Measurements from ENCODE around the gene UBE3B.

UBE3B gene

DNA sequence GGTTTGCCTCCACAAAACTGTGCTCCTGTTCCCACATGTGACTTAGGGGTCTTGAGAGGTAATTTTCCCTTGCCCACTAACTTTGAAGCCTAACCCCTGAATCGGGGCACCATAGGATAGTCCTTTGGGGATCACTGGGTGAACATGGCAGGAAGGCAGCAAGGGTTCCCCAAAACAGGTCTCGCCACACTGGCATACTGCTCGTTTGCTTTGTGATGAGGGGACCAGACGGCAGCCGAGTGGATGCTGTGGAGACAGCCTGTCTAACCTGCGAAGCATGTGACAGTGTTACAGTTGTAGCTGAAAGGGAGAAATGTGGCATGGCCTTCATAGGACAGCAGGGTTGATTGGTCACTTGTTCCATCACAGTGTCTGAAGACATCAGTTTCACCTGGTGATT lies 42.4 kb downstream of the UBE3B start:
- TF ChIP-seq, protein P1, sequence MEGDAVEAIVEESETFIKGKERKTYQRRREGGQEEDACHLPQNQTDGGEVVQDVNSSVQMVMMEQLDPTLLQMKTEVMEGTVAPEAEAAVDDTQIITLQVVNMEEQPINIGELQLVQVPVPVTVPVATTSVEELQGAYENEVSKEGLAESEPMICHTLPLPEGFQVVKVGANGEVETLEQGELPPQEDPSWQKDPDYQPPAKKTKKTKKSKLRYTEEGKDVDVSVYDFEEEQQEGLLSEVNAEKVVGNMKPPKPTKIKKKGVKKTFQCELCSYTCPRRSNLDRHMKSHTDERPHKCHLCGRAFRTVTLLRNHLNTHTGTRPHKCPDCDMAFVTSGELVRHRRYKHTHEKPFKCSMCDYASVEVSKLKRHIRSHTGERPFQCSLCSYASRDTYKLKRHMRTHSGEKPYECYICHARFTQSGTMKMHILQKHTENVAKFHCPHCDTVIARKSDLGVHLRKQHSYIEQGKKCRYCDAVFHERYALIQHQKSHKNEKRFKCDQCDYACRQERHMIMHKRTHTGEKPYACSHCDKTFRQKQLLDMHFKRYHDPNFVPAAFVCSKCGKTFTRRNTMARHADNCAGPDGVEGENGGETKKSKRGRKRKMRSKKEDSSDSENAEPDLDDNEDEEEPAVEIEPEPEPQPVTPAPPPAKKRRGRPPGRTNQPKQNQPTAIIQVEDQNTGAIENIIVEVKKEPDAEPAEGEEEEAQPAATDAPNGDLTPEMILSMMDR (conservative IDR thresholded peaks at IDR 0.05; ENCODE audit: low read length) = no peak
- no peak for TF ChIP-seq EZH2phosphoT487 (IDR thresholded peaks at IDR 0.05; ENCODE audit: borderline replicate concordance)
- Histone ChIP-seq H3K9me3 (ENCODE audit: insufficient read depth, low read depth, low read length) (no peaks in the 10 kb centered on the region), H3K9ac (ENCODE audit: low read depth, low read length, poor library complexity, severe bottlenecking) (no peak overlapping the region), H3K4me1 (ENCODE audit: insufficient read depth, low read length, poor library complexity, severe bottlenecking) (no peaks in the 10 kb centered on the region), H3F3A (ENCODE audit: low read depth) (no peaks in the 10 kb centered on the region), H4K20me1 (ENCODE audit: insufficient read depth, low read length, poor library complexity, severe bottlenecking) (no peaks in the 10 kb centered on the region), H2AFZ (ENCODE audit: low read length) (no peak overlapping the region), H3K4me3 (ENCODE audit: low read length, poor library complexity, severe bottlenecking) (no peak overlapping the region), H3K4me2 (ENCODE audit: low read depth, low read length, poor library complexity, severe bottlenecking) (no peak overlapping the region), H3K9me2 (replicated peaks; ENCODE audit: low read depth, low read length) (no peaks in the 10 kb centered on the region), H3K36me3 (ENCODE audit: insufficient read depth, low read length) (peaks cover 27% of the 10 kb centered on the region; the same call in 1 of the 2 replicates), H3K27me3 (ENCODE audit: insufficient read depth, low read length, poor library complexity, severe bottlenecking) (no peaks in the 10 kb centered on the region), H3K79me2 (ENCODE audit: insufficient read depth, low read length) (no peaks in the 10 kb centered on the region)

DNA sequence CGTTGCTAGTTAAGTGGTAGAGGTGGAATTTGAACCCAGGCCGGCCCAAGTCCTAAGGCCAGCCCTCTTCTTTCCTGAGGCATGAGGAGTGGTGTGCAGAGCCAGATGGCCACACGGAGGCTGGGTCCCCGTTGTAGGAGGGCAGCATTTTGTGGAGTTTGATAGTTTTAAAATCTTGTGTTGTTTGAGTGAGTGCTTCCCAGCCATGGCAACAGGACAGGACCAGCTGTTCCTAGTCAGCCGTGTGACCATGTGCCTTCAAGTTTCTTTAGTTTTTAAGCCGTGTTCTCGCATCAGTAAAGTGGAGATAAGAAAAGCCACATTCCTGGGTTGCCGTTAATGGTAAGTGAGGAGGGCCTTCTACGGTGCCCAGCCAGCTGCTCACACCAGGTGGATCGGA lies 44.4 kb downstream of the UBE3B start:
- H3K79me2 ChIP-seq (ENCODE audit: insufficient read depth, low read length) = no peaks in the 10 kb centered on the region
- H3K9me2 ChIP-seq (replicated peaks; ENCODE audit: low read depth, low read length) = no peaks in the 10 kb centered on the region
- no peak overlapping the region for H3K4me3 ChIP-seq (ENCODE audit: low read length, poor library complexity, severe bottlenecking)
- no peak overlapping the region for H3K4me2 ChIP-seq (ENCODE audit: low read depth, low read length, poor library complexity, severe bottlenecking)
- TF ChIP-seq, protein P1 (conservative IDR thresholded peaks at IDR 0.05; ENCODE audit: low read length) = no peak
- TF ChIP-seq EZH2phosphoT487 (IDR thresholded peaks at IDR 0.05; ENCODE audit: borderline replicate concordance) = no peak
- H3K4me1 ChIP-seq (ENCODE audit: insufficient read depth, low read length, poor library complexity, severe bottlenecking) = no peaks in the 10 kb centered on the region
- H3K9me3 ChIP-seq (ENCODE audit: insufficient read depth, low read depth, low read length) = no peaks in the 10 kb centered on the region
- no peak overlapping the region for H3K9ac ChIP-seq (ENCODE audit: low read depth, low read length, poor library complexity, severe bottlenecking)
- H3K27me3 ChIP-seq (ENCODE audit: insufficient read depth, low read length, poor library complexity, severe bottlenecking) = no peaks in the 10 kb centered on the region
- no peak overlapping the region for H2AFZ ChIP-seq (ENCODE audit: low read length)
- peaks cover 23% of the 10 kb centered on the region; the same call in 1 of the 2 replicates for H3K36me3 ChIP-seq (ENCODE audit: insufficient read depth, low read length)
- H4K20me1 ChIP-seq (ENCODE audit: insufficient read depth, low read length, poor library complexity, severe bottlenecking) = no peaks in the 10 kb centered on the region
- H3F3A ChIP-seq (ENCODE audit: low read depth) = no peaks in the 10 kb centered on the region

DNA sequence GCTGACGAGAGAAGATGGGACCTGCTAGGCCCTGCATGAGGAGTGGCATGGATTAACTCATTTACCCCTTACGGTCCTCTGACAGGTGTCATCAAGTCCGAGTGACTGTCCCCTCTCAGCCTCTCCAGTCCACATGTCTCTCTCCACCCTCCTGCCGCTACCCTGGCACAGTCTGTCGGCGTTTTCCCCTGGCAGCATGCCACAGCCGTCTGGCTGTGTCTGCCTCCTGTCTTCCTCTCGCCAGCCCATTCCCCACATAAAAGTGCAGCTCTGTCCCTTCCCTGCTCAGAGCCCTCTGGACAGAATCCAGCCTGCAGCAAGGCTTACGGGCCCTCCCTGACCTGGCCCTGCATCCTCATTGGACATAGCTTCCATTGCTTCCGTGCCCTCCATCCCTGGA lies 45.6 kb downstream of the UBE3B start:
- Histone ChIP-seq H3F3A (ENCODE audit: low read depth) (no peaks in the 10 kb centered on the region), H3K4me2 (ENCODE audit: low read depth, low read length, poor library complexity, severe bottlenecking) (no peak overlapping the region), H2AFZ (ENCODE audit: low read length) (no peak overlapping the region), H3K36me3 (ENCODE audit: insufficient read depth, low read length) (peaks cover 12% of the 10 kb centered on the region; the same call in 1 of the 2 replicates), H3K4me3 (ENCODE audit: low read length, poor library complexity, severe bottlenecking) (no peak overlapping the region), H3K9me3 (ENCODE audit: insufficient read depth, low read depth, low read length) (no peaks in the 10 kb centered on the region), H4K20me1 (ENCODE audit: insufficient read depth, low read length, poor library complexity, severe bottlenecking) (no peaks in the 10 kb centered on the region), H3K27me3 (ENCODE audit: insufficient read depth, low read length, poor library complexity, severe bottlenecking) (no peaks in the 10 kb centered on the region), H3K9ac (ENCODE audit: low read depth, low read length, poor library complexity, severe bottlenecking) (no peak overlapping the region), H3K79me2 (ENCODE audit: insufficient read depth, low read length) (no peaks in the 10 kb centered on the region), H3K9me2 (replicated peaks; ENCODE audit: low read depth, low read length) (no peaks in the 10 kb centered on the region), H3K4me1 (ENCODE audit: insufficient read depth, low read length, poor library complexity, severe bottlenecking) (no peaks in the 10 kb centered on the region)
- TF ChIP-seq EZH2phosphoT487 (IDR thresholded peaks at IDR 0.05; ENCODE audit: borderline replicate concordance) = no peak
- TF ChIP-seq, protein P1 (conservative IDR thresholded peaks at IDR 0.05; ENCODE audit: low read length) = no peak
